Measurements from ENCODE around the gene NIN. TPM values are rescaled to one million over a fixed set of nuclear protein-coding genes. Genes with fewer than 3 reads are reported as not detected.

NIN gene
- total and polyA plus RNA-seq, 5 donors from 2014 or later, result 17.6 to 78.2 (median 24.0) TPM

GRCh38 chr14:50688875-50689274 is 142.1 kb downstream of the NIN start:
- H3K36me3 Mint-ChIP-seq, result no peaks in the 10 kb centered on the region
- H3K27me3 Mint-ChIP-seq, result peaks cover 28% of the 10 kb centered on the region
- Histone ChIP-seq H3K27me3 (ENCODE audit: control insufficient read depth, insufficient read depth, low read length) (peaks cover 4% of the 10 kb centered on the region), H3K9me3 (ENCODE audit: control insufficient read depth in 2 of 2, low read length in 2 of 2) (peaks cover 10 to 11% of the 10 kb centered on the region in 2 experiments), H3K4me1 (ENCODE audit: control insufficient read depth, insufficient read depth, low read length, poor library complexity, severe bottlenecking) (no peaks in the 10 kb centered on the region), H3K36me3 (ENCODE audit: control insufficient read depth, insufficient read depth, low read length) (no peaks in the 10 kb centered on the region), H3K27ac (ENCODE audit: insufficient read depth, low read length, poor library complexity, severe bottlenecking) (no peak overlapping the region), H3K4me3 (ENCODE audit: low read depth, low read length) (no peak overlapping the region)
- no peak overlapping the region for H3K27ac Mint-ChIP-seq
- no peak overlapping the region for H3K4me3 Mint-ChIP-seq
- ATAC-seq (ENCODE audit: low read depth in 2 of 2), result no peak
- H3K4me1 Mint-ChIP-seq, result no peaks in the 10 kb centered on the region
- DNase-seq, result no peak
- H3K9me3 Mint-ChIP-seq, result peaks cover 0 to 13% (median 8%) of the 10 kb centered on the region in 7 donors

- no peaks in the 10 kb centered on the region for H3K9me3 ChIP-seq (ENCODE audit: control insufficient read depth in 2 of 2, low read length in 2 of 2)
- no peaks in the 10 kb centered on the region for H3K36me3 Mint-ChIP-seq
These were observed 151.3 kb downstream of the NIN start for GRCh38 chr14:50679674-50680073.

DNA sequence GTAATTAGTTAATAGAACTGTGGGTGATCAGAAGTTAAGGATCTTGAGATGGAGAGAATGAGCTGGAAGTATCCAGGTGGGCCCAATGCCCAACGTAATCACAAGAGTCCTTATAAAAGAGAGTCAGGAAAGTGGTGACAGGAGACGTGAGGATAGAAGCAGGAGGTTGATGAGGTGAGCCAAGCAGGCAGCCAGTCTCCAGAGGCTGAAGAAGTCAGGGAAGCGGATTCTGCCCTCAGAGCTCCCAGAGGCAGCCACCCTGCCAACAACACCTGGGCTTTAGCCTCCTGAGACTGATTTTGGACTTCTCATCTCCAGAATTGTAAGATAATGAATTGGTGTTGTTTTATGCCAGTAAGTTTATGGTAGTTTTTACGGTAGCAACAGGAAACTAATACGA is 152.8 kb downstream of the NIN start:
- no peaks in the 10 kb centered on the region for H3K27me3 Mint-ChIP-seq
- peaks cover 0 to 2% (median 0%) of the 10 kb centered on the region in 7 donors for H3K9me3 Mint-ChIP-seq
- Histone ChIP-seq H3K27ac (ENCODE audit: insufficient read depth, low read length, poor library complexity, severe bottlenecking) (no peak overlapping the region), H3K9me3 (ENCODE audit: control insufficient read depth in 2 of 2, low read length in 2 of 2) (no peaks in the 10 kb centered on the region), H3K36me3 (ENCODE audit: control insufficient read depth, insufficient read depth, low read length) (no peaks in the 10 kb centered on the region), H3K4me1 (ENCODE audit: control insufficient read depth, insufficient read depth, low read length, poor library complexity, severe bottlenecking) (no peaks in the 10 kb centered on the region), H3K4me3 (ENCODE audit: low read depth, low read length) (no peak overlapping the region), H3K27me3 (ENCODE audit: control insufficient read depth, insufficient read depth, low read length) (peaks cover 2% of the 10 kb centered on the region)
- ATAC-seq (ENCODE audit: low read depth in 2 of 2) (no peak), DNase-seq (no peak)
- H3K4me1 Mint-ChIP-seq, result peaks cover 0 to 5% (median 5%) of the 10 kb centered on the region in 4 donors
- H3K4me3 Mint-ChIP-seq, result no peak overlapping the region
- no peak overlapping the region for H3K27ac Mint-ChIP-seq
- no peaks in the 10 kb centered on the region for H3K36me3 Mint-ChIP-seq

More at GRCh38 chr14:50679674-50680073, 151.3 kb downstream of the NIN start:
- no peaks in the 10 kb centered on the region for H3K36me3 ChIP-seq (ENCODE audit: control insufficient read depth, insufficient read depth, low read length)
- DNase-seq, result no peak
- no peak overlapping the region for H3K27ac ChIP-seq (ENCODE audit: insufficient read depth, low read length, poor library complexity, severe bottlenecking)
- no peaks in the 10 kb centered on the region for H3K4me1 ChIP-seq (ENCODE audit: control insufficient read depth, insufficient read depth, low read length, poor library complexity, severe bottlenecking)
- H3K4me1 Mint-ChIP-seq, result peaks cover 0 to 5% (median 5%) of the 10 kb centered on the region in 4 donors
- no peak overlapping the region for H3K4me3 Mint-ChIP-seq
- peaks cover 2% of the 10 kb centered on the region for H3K27me3 ChIP-seq (ENCODE audit: control insufficient read depth, insufficient read depth, low read length)
- H3K4me3 ChIP-seq (ENCODE audit: low read depth, low read length), result no peak overlapping the region
- no peak overlapping the region for H3K27ac Mint-ChIP-seq
- H3K27me3 Mint-ChIP-seq, result peaks cover 14% of the 10 kb centered on the region
- H3K9me3 Mint-ChIP-seq, result peaks cover 0 to 2% (median 0%) of the 10 kb centered on the region in 7 donors
- no peak for ATAC-seq (ENCODE audit: low read depth in 2 of 2)

DNA sequence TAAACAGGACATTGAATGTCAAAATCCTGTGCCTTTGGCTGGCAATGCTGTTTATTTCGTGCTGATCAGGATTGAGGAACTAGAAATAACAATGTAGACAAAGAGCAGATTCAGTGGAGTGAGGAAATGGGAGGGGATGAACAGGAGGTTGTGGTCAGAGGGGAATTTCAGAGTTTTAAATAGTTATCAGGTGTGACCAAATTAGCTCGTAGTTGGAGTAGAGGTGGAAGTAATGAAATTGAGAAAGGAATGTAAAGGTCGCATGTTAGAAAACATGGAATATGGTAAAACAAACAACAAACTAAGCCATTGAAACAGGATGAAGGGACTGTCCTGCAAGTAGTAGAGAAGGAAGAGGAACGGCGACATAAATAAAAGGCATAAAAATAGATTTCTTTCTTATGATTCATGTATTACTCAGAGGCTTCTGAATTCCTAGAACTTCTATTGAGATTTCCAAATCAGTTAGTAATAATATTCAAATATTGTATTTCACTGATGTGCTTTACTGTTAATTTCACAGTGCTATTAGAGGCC is 153.4 kb downstream of the NIN start:
- Mint-ChIP-seq H3K27ac (no peak overlapping the region), H3K4me1 (peaks cover 0 to 5% (median 5%) of the 10 kb centered on the region in 4 donors), H3K9me3 (peaks cover 0 to 2% (median 0%) of the 10 kb centered on the region in 7 donors), H3K36me3 (no peaks in the 10 kb centered on the region), H3K4me3 (no peak overlapping the region), H3K27me3 (no peaks in the 10 kb centered on the region)
- Histone ChIP-seq H3K4me3 (ENCODE audit: low read depth, low read length) (no peak overlapping the region), H3K9me3 (ENCODE audit: control insufficient read depth in 2 of 2, low read length in 2 of 2) (no peaks in the 10 kb centered on the region), H3K36me3 (ENCODE audit: control insufficient read depth, insufficient read depth, low read length) (no peaks in the 10 kb centered on the region), H3K4me1 (ENCODE audit: control insufficient read depth, insufficient read depth, low read length, poor library complexity, severe bottlenecking) (no peaks in the 10 kb centered on the region), H3K27ac (ENCODE audit: insufficient read depth, low read length, poor library complexity, severe bottlenecking) (no peak overlapping the region), H3K27me3 (ENCODE audit: control insufficient read depth, insufficient read depth, low read length) (peaks cover 2% of the 10 kb centered on the region)
- peak in 1 of 2 donors; percentile 45 for ATAC-seq (ENCODE audit: low read depth in 2 of 2)
- DNase-seq, result no peak

DNA sequence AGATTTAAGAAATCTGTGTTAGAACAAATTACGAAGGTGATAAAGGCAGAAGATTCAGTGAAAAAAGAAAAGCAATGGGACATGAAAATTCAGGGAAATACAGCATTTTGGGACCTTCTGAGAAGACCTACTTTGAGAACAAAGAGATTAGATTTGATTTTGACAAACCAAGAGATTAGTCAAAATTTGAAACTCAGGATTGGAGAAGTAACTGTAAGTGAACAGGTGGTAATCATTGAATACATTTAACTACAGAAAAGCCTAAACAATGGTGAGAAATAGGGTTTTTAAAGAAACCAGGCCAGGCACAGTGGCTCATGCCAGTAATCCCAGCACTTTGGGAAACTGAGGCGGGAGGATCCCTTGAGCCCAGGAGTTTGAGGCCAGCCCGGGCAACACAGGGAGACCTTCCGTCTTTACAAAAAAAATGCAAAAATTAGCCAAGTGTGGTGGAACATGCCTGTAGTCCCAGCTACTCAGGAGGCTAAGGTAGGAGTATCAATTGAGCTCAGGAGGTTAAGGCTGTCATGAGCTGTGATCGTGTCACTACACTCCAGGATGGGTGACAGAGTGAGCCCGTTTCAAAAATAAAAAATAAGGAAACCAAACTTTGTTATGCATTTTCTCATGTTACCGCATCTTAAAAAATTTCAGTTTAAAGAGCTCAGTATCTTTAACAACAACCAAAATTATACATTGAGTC is 154.0 kb downstream of the NIN start:
- no peaks in the 10 kb centered on the region for H3K36me3 ChIP-seq (ENCODE audit: control insufficient read depth, insufficient read depth, low read length)
- no peak overlapping the region for H3K27ac ChIP-seq (ENCODE audit: insufficient read depth, low read length, poor library complexity, severe bottlenecking)
- H3K4me3 ChIP-seq (ENCODE audit: low read depth, low read length), result no peak overlapping the region
- Mint-ChIP-seq H3K9me3 (no peaks in the 10 kb centered on the region), H3K27me3 (no peaks in the 10 kb centered on the region), H3K36me3 (no peaks in the 10 kb centered on the region), H3K4me1 (peaks cover 0 to 5% (median 5%) of the 10 kb centered on the region in 4 donors), H3K4me3 (no peak overlapping the region), H3K27ac (no peak overlapping the region)
- no peak for DNase-seq
- H3K27me3 ChIP-seq (ENCODE audit: control insufficient read depth, insufficient read depth, low read length), result peaks cover 2% of the 10 kb centered on the region
- H3K9me3 ChIP-seq (ENCODE audit: control insufficient read depth in 2 of 2, low read length in 2 of 2), result no peaks in the 10 kb centered on the region
- ATAC-seq (ENCODE audit: low read depth in 2 of 2), result no peak
- H3K4me1 ChIP-seq (ENCODE audit: control insufficient read depth, insufficient read depth, low read length, poor library complexity, severe bottlenecking), result no peaks in the 10 kb centered on the region

DNA sequence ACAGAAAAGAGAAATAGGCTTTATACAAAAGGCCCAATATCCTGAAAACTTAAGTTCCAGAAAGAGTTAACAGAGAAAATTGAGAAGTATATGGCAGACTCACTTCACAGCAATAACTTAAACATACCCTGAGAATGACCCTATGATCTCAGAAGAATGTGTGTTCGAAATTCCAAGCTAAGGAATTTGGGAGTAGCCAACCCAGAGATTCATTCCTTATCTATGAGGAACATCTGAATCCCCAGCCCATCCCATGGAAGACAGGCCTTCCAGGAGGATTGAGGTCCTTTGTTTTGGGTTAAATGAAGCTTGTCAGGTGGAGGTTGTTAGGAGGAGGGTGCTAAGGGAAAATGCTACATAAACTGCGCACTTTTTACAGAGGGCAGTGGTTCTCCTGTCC is 155.4 kb downstream of the NIN start:
- no peak for ATAC-seq (ENCODE audit: low read depth in 2 of 2)
- H3K36me3 Mint-ChIP-seq, result no peaks in the 10 kb centered on the region

GRCh38 chr14:50670866-50671256 is 160.1 kb downstream of the NIN start:
- peaks cover 8 to 16% (median 12%) of the 10 kb centered on the region in 4 donors for H3K4me1 Mint-ChIP-seq
- H3K27ac Mint-ChIP-seq, result no peak overlapping the region
- DNase-seq (no peak), ATAC-seq (ENCODE audit: low read depth in 2 of 2) (no peak)
- H3K4me3 ChIP-seq (ENCODE audit: low read depth, low read length), result no peak overlapping the region
- no peaks in the 10 kb centered on the region for H3K9me3 ChIP-seq (ENCODE audit: control insufficient read depth in 2 of 2, low read length in 2 of 2)
- peaks cover 5% of the 10 kb centered on the region for H3K27me3 ChIP-seq (ENCODE audit: control insufficient read depth, insufficient read depth, low read length)
- peaks cover 14% of the 10 kb centered on the region for H3K4me1 ChIP-seq (ENCODE audit: control insufficient read depth, insufficient read depth, low read length, poor library complexity, severe bottlenecking)
- no peaks in the 10 kb centered on the region for H3K36me3 Mint-ChIP-seq
- no peak overlapping the region for H3K4me3 Mint-ChIP-seq
- H3K27me3 Mint-ChIP-seq, result peaks cover 9% of the 10 kb centered on the region
- H3K9me3 Mint-ChIP-seq, result no peaks in the 10 kb centered on the region
- H3K36me3 ChIP-seq (ENCODE audit: control insufficient read depth, insufficient read depth, low read length), result no peaks in the 10 kb centered on the region
- H3K27ac ChIP-seq (ENCODE audit: insufficient read depth, low read length, poor library complexity, severe bottlenecking), result no peak overlapping the region

More for the DNA sequence above, 155.4 kb downstream of the NIN start:
- no peak for DNase-seq
- no peaks in the 10 kb centered on the region for H3K27me3 Mint-ChIP-seq
- Histone ChIP-seq H3K36me3 (ENCODE audit: control insufficient read depth, insufficient read depth, low read length) (no peaks in the 10 kb centered on the region), H3K4me1 (ENCODE audit: control insufficient read depth, insufficient read depth, low read length, poor library complexity, severe bottlenecking) (no peaks in the 10 kb centered on the region), H3K27ac (ENCODE audit: insufficient read depth, low read length, poor library complexity, severe bottlenecking) (no peak overlapping the region), H3K27me3 (ENCODE audit: control insufficient read depth, insufficient read depth, low read length) (peaks cover 2% of the 10 kb centered on the region), H3K9me3 (ENCODE audit: control insufficient read depth in 2 of 2, low read length in 2 of 2) (no peaks in the 10 kb centered on the region), H3K4me3 (ENCODE audit: low read depth, low read length) (no peak overlapping the region)
- H3K27ac Mint-ChIP-seq, result no peak overlapping the region
- H3K9me3 Mint-ChIP-seq, result no peaks in the 10 kb centered on the region
- no peak overlapping the region for H3K4me3 Mint-ChIP-seq
- H3K4me1 Mint-ChIP-seq, result peaks cover 0 to 5% (median 5%) of the 10 kb centered on the region in 4 donors
